GM18520 (cell line): ENCODE measurements around the gene PCBP3.

Experiments used
- ATAC-seq: cut with Tn5 transposase; IDR thresholded peaks from one replicate; pipeline ENCODE4 v1.9.1; 2021; ENCODE audit not compliant: unreplicated experiment

PCBP3 gene

DNA sequence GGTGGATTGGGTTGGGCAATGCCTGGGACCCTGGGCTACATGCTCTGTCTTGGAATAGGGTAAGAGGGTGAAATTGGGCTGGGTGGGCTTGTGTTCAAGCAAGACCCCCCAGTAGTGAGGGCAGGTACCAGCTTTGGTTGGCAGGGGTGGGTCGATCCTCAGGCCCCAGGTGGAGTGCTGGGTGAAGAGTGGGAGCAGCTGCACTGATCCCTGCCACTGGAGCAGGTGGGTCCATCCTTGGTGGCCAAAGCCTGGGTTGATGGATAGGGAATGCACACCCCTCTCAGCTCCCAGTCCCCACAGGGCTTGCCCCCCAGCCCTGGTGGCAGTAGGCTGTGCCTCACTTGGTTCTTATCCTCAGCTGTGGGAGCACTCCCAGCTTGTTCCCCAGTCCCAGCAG lies 135.2 kb downstream of the PCBP3 start:
- no peak for ATAC-seq

DNA sequence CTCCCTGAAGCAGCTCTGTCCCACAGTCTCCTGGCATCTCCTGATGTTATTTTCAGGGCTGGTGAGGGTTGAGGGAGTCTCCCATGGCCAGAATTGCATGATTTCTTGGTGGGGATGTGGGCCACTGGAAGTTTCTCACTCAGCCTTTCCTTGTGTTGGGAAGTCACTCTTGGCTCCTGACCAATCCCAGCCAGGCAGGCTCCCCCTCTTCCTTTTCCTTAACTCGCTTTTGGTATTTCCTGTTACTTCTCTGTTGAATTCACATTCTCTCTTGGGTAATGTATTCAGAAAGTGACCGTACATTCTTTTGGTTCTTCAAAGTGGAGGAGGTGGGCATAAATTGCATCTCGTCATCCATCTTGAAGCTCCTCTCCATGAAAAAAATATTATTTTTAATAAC lies 135.7 kb downstream of the PCBP3 start:
- ATAC-seq: no peak

- ATAC-seq: no peak
Observed at GRCh38 chr21:45780647-45781046, 137.1 kb downstream of the PCBP3 start.

DNA sequence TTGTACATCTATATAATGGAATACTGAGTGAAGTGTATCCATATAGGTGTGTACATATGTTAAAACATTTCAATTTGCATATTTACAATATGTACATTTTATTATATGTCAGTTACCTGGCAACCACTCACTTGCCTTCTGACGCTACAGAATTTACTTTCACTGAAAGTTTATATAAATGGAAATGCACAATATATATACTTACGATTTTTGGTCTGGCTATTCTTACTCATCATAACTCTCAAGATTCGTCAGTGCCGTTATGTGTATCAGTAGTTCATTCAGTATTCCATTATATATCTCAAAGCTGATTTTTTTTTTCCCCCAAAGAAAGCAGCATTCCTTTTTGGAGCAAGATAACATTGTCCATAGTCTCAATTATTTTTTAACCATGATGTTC lies 138.2 kb downstream of the PCBP3 start:
- no peak for ATAC-seq

DNA sequence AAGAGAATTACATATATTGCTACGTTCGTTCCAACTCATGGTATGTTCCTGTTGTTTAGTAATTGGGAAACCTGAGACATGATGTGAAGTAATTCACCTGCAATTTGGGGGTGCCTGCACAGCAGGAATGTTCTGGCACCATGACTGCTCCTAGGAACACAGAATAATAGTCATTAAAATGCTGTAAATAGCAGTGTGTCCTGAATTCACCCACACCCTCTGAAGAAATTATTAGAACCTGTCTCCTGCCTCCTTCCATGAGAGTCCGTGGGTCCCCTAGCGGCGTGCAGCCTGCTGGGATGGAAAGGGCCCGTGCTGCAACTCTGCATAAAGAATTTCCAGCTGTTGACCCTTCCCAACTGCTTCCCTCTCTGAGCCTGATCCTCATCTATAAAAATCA lies 143.1 kb downstream of the PCBP3 start:
- ATAC-seq: no peak

GRCh38 chr21:45787371-45787770 lies 143.8 kb downstream of the PCBP3 start:
- ATAC-seq: no peak

DNA sequence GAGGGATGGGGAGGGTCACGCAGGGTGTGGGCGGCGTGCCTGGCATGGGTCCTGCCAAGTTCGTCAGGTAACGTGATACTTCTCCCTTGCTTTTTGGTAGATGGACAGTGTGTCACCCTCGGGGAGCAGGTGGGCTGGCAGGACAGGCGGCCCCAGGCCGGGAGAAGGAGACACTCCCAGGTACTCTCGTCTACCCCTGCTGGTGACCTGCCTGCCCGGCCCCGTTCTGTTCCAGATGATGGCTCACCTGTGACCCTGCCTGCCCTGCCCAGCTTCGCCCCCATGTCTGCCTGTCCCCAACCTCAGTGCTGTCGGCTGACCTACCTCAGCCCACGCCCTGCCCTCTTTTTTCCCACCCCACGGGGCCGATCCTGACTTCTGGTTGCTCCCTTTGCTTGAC lies 144.7 kb downstream of the PCBP3 start:
- no peak for ATAC-seq

GRCh38 chr21:45788637-45789506 lies 145.3 kb downstream of the PCBP3 start:
- ATAC-seq: no peak

- no peak for ATAC-seq
Observed at GRCh38 chr21:45790427-45790826, 146.9 kb downstream of the PCBP3 start.

- no peak for ATAC-seq
Observed at GRCh38 chr21:45791562-45792418, 148.3 kb downstream of the PCBP3 start.

- ATAC-seq: no peak
Observed at GRCh38 chr21:45792682-45793383, 149.3 kb downstream of the PCBP3 start.

GRCh38 chr21:45794027-45794426 lies 150.5 kb downstream of the PCBP3 start:
- ATAC-seq: no peak

DNA sequence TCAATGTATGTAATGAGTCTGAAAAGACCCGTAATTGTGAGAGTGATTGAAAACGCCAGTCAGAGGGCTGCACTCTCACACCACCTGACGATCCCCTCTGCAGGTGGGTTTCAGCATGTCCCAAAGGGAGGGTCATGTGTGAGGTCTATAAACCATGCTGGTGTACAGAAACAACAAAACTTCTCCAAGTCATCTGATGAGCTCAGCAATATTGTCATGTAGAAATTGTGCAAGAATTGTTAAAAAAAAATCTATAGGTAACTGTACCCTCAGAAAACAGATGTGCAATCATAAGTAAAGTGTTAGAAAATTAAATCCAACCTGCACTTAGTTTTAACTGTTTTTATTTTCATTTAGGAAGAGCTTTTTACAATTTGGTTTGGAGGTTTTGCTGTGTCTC lies 152.5 kb downstream of the PCBP3 start:
- no peak for ATAC-seq

DNA sequence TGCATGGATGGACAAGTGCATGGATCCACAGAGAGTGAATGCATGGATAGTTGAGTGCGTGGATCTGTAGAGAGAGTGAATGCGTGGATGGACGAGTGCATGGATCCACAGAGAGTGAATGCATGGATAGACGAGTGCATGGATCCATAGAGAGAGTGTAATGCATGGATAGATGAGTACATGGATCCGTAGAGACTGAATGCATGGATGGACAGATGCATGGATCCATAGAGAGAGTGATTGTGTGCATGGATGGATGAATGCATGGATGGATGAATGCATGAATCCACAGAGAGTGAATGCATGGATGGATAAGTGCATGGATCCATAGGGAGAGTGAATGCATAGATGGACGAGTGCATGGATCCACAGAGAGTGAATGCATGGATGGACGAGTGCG lies 153.8 kb downstream of the PCBP3 start:
- ATAC-seq: no peak

GRCh38 chr21:45799765-45800338 lies 156.3 kb downstream of the PCBP3 start:
- no peak for ATAC-seq

DNA sequence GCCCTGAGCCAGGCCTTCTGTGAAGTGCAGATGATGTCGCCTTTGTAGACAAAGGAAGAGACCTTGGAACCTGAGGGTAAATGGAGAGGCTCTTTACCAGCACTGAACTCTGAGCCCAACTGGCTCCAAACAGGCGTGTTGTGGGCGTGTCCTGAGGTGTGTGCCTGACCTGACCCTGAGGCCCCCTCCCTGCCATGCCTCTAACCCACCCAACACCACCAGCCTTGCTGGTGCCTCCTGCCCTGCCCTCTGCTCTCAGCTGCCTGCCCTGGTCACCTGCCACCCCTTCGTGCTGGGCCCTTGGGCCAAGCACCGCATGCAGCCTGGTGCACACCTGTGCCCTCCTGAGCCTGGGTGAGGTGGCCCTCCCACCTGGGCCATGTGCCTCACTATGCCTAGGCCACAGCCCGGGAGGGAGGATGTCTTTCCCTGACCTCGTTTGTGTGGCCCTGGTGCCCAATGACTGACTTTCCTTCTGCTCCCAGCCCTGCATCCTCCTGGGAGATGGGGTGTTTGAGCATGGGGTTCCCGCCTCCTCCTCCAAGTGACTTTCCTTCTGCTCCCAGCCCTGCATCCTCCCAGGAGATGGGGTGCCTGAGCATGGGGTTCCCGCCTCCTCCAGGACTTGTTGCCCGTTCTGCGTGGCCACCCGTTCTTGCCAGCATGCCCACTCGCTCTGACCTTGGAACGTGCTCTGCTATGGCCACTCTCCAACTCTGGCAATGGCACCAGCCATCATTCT lies 157.0 kb downstream of the PCBP3 start:
- no peak for ATAC-seq

DNA sequence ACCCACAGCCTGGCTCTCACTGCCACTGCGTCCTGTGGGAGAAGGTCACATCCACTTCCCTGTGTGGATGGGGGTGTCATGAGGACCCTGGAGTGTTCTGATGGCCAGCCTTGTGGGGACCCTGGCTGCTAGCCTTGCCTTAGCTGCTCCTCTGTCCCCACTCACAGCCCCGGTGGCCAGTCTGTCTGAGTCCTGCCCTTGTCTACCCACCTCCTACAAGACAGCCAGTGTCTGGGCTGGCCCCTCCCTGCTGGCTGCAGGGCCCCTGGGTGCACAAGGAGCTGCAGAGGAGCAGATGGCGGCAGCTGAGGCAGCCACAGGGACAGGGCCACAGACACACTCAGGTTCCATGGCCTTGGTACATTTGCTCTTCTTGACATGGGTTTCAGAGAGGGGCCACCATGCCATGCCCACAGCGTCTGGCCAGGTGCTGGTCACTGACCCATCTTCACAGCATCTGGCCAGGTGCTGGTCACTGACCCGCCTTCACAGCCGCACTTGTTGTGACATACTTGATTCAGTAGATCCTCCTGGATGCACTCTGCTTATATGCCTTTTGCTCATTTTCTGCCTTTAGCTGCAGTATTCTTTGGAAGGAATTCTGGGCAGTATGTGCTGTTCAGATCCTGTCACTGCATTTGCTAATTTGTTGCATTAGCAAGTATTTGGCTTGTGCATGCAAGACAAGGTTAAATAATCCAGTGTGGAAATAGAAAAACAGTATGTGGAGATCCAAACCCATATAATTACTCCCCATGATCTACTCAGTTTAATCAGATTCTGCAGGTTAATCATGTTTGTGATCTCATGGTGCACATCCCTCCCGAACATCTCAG lies 157.8 kb downstream of the PCBP3 start:
- ATAC-seq: no peak

- no peak for ATAC-seq
Observed at GRCh38 chr21:45801989-45802388, 158.5 kb downstream of the PCBP3 start.

DNA sequence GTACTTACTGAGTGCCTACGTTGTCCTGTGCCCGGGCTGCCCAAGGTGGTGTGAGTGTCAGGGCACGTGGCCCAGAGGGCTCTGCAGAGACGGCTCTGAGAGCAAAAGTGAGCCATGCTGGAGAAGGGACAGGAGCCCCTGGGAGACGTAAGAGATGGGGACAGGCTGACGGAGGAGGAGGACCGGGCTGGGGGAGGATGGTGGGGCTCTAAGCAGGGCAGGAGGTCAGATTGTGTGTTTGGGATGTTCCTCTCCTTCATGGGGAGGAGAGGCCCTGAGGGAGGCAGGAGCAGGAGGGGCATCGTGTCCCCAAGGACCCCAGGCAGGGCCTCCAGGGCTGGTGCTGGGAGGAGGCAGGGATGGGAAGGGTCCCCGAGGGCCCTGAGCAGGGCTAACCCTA lies 158.9 kb downstream of the PCBP3 start:
- no peak for ATAC-seq
